Right atrium auricular region (tissue), 2 donors: ENCODE measurements around the gene TCL1B. TPM values are rescaled to one million over a fixed set of nuclear protein-coding genes. Genes with fewer than 3 reads are reported as not detected.
"Not testable (repeated sequence)": the region's sequence is repeated elsewhere in the genome, so short reads cannot be mapped to it uniquely, and the experiment has no call there.

ENCODE experiments used
- DNase-seq: peaks from one replicate; pipeline ENCODE4 v3.0.0-alpha.2; 2019; ENCODE audit warnings: low spot score
- H3K27ac ChIP-seq, 2 donors: fragments of 200-600 bp; sonication (generic); 1 replicate in 1 of 2; 2 replicates in 1 of 2; pipeline ENCODE4 v1.5.1; 2016 to 2019
- H3K27me3 ChIP-seq, 2 donors: fragments of 200-600 bp; sonication (generic); one replicate each; pipeline versions ENCODE4 v1.5.1 to v1.6.0; 2017 to 2019
- H3K36me3 ChIP-seq: fragments of 200-600 bp; sonication (generic); one replicate; pipeline ENCODE4 v1.5.1; 2016
- H3K4me1 ChIP-seq, 2 donors: fragments of 200-600 bp; sonication (generic); one replicate each; pipeline versions ENCODE4 v1.5.1 to v1.6.0; 2017 to 2019
- H3K4me3 ChIP-seq, 2 donors: fragments of 200-600 bp; sonication (generic); 1 replicate in 1 of 2; 2 replicates in 1 of 2; pipeline ENCODE4 v1.5.1; 2017 to 2019; ENCODE audit warnings: mild to moderate bottlenecking in 1 of 2, moderate library complexity in 1 of 2
- H3K9me3 ChIP-seq, 2 donors: fragments of 200-600 bp; sonication (generic); one replicate each; pipeline ENCODE4 v1.5.1; 2019
- CTCF ChIP-seq, 2 donors: fragments of 200-600 bp; sonication (generic); IDR thresholded peaks; one replicate each; pipeline ENCODE4 v1.5.1; 2019; ENCODE audit warnings: antibody characterized with exemption in 2 of 2
- total RNA-seq, 2 donors: library from RNA; depleted of rRNA; stranded (reverse); fragments of >200 nt; gene quantifications; one replicate each; pipeline ENCODE4 v1.1.0, GENCODE V29; 2016

TCL1B gene
- total RNA-seq, 2 donors from 2014 or later, result not detected

- peaks cover 0 to 7% of the 10 kb centered on the region in 2 donors for H3K27me3 ChIP-seq
- no peak for DNase-seq
- H3K36me3 ChIP-seq, result no peaks in the 10 kb centered on the region
- no peaks in the 10 kb centered on the region for H3K9me3 ChIP-seq
- H3K4me3 ChIP-seq, result no peak within 1 kb of the TSS
- TF ChIP-seq CTCF (IDR thresholded peaks at IDR 0.05), result no peak
- no peak within 1 kb of the TSS for H3K27ac ChIP-seq
- no peaks in the 10 kb centered on the region for H3K4me1 ChIP-seq
Observed at GRCh38 chr14:95713596-95714371, 27.6 kb downstream of the TCL1B start, which contains the start of gene TCL1A. Gene TCL1A, minus strand, starts transcription at chr14:95714125. Its CDS starts 59 bp downstream, at chr14:95714066.

- Histone ChIP-seq H3K9me3 (peaks cover 0 to 31% of the 10 kb centered on the region in 2 donors), H3K27me3 (no peaks in the 10 kb centered on the region), H3K4me1 (no peaks in the 10 kb centered on the region), H3K27ac (no peak overlapping the region), H3K36me3 (no peaks in the 10 kb centered on the region), H3K4me3 (no peak overlapping the region)
- TF ChIP-seq CTCF (IDR thresholded peaks at IDR 0.05), result no peak
- no peak for DNase-seq
Observed at GRCh38 chr14:95722525-95723190, 36.4 kb downstream of the TCL1B start.

GRCh38 chr14:95725685-95726336, 39.6 kb downstream of the TCL1B start:
- Histone ChIP-seq H3K36me3 (no peaks in the 10 kb centered on the region), H3K4me3 (no peak overlapping the region), H3K9me3 (peaks cover 0 to 31% of the 10 kb centered on the region in 2 donors), H3K27me3 (no peaks in the 10 kb centered on the region), H3K27ac (no peak overlapping the region), H3K4me1 (no peaks in the 10 kb centered on the region)
- DNase-seq, result no peak
- no peak for TF ChIP-seq CTCF (IDR thresholded peaks at IDR 0.05)

GRCh38 chr14:95727056-95727700, 41.0 kb downstream of the TCL1B start:
- Histone ChIP-seq H3K4me3 (no peak overlapping the region), H3K27ac (no peak overlapping the region), H3K4me1 (no peaks in the 10 kb centered on the region), H3K9me3 (peaks cover 0 to 22% of the 10 kb centered on the region in 2 donors), H3K36me3 (no peaks in the 10 kb centered on the region), H3K27me3 (no peaks in the 10 kb centered on the region)
- TF ChIP-seq CTCF (IDR thresholded peaks at IDR 0.05), result no peak
- DNase-seq, result no peak

GRCh38 chr14:95729402-95730028, 43.3 kb downstream of the TCL1B start:
- not testable (repeated sequence) for H3K27me3 ChIP-seq, H3K4me3 ChIP-seq, H3K9me3 ChIP-seq, H3K4me1 ChIP-seq, DNase-seq, H3K27ac ChIP-seq, H3K36me3 ChIP-seq
